ENCODE results near the gene MAP3K20.
A peak's percentile ranks its signal among the peaks of the same experiment; 100 is the strongest.
"Not testable (repeated sequence)": the region's sequence is repeated elsewhere in the genome, so short reads cannot be mapped to it uniquely, and the experiment has no call there.

The MAP3K20 gene

GRCh38 chr2:173238831-173239230 is 163.2 kb downstream of the MAP3K20 start:
- no peak for DNase-seq

DNA sequence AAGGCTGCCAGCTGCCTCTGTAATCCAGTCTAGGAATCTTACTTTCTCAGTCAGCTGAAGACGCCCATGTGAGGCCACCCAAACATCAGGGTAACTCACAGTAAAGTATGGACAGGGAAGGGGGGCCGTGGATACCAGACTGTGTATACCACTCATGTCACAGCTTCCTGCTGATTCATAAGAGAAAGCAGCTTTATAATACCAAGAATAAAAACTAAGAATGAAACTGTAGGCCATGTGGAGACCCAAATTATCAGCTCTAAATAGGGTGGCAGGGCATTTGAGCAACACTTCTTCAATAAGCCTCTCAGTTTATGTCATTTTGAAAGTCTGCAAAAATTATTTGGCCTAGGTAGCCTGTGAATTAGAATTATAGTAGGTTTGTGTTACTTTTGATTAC is 164.0 kb downstream of the MAP3K20 start:
- no peak for DNase-seq

GRCh38 chr2:173240083-173240482 is 164.4 kb downstream of the MAP3K20 start:
- DNase-seq = no peak

GRCh38 chr2:173241643-173242042 is 166.0 kb downstream of the MAP3K20 start:
- no peak for DNase-seq

DNA sequence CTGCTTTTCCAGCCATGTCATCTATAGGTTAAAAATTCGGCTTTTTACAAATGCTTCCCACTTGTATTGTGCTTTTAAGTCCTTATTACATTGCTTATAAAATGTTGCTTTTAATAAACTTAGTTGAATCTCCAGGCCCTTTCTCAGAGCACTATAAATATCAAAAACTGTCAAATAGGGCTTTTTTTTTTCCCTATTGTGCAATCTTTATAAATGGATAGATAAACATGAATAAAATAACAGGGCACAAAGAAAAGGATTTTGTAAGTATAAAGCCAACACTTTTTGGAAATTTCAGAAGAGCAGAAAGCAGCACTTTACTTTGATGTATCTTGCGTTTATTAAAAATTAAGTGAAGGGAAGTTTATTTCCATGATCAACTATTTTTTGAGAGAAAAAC is 171.5 kb downstream of the MAP3K20 start:
- no peak for DNase-seq

GRCh38 chr2:173248381-173248780 is 172.7 kb downstream of the MAP3K20 start:
- no peak for DNase-seq

GRCh38 chr2:173249661-173250641 is 174.3 kb downstream of the MAP3K20 start:
- no peak for DNase-seq

GRCh38 chr2:173251225-173251624 is 175.6 kb downstream of the MAP3K20 start:
- DNase-seq = no peak

DNA sequence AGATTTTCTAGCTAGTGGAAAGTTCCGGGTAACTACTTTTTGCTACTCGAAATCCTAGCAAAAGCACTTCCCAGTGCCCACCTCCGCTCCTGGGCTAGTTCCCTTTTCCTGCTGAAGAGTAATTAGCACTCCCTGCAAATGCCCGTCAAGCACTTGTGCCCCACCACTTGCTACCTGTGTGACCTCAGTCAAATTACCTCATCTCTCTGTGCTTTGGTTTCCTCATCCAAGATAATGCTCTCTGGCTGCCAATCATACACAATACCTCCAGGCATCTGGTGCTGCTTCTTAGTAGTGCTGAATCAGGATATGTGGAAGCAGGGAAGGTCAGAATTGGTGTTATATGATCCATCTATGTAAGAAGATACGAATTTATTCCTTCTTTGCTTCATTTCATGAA is 176.9 kb downstream of the MAP3K20 start:
- no peak for DNase-seq

DNA sequence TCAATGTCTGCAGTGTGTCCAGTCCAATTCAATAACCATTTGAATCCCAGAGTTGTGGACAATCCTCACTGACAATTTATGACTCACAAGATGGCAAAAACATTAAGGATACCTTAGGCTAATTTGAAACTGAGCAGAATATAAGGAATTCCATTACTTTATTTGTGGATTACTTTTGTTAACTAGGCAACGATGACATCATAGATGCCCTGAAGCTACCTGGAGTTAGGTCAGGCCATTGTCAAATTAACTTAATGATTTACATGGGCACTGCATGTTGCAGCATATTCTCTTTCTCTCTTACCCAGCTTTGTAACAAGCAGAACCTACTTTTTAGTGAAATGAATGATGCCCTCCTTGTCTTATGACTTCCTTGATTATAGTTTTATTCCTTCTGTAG is 179.0 kb downstream of the MAP3K20 start:
- no peak for DNase-seq

GRCh38 chr2:173258701-173259100 is 183.1 kb downstream of the MAP3K20 start:
- DNase-seq = no peak

DNA sequence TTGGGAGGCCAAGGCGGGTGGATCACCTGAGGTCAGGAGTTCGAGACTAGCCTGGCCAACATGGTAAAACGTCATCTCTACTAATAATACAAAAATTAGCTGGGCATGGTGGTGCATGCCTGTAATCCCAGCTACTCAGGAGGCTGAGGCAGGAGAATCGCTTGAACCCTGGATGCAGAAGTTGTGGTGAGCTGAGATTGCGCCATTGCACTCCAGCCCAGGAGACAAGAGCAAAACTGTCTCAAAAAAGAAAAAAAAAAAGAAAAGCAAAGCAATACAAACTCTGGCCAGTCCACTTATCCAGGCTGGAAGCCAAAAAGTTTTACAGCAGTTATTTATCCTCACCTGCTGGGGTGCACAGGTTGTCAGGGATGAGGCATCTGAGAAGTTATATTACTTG is 186.7 kb downstream of the MAP3K20 start:
- DNase-seq = not testable (repeated sequence)

GRCh38 chr2:173264151-173264550 is 188.5 kb downstream of the MAP3K20 start:
- DNase-seq = no peak

DNA sequence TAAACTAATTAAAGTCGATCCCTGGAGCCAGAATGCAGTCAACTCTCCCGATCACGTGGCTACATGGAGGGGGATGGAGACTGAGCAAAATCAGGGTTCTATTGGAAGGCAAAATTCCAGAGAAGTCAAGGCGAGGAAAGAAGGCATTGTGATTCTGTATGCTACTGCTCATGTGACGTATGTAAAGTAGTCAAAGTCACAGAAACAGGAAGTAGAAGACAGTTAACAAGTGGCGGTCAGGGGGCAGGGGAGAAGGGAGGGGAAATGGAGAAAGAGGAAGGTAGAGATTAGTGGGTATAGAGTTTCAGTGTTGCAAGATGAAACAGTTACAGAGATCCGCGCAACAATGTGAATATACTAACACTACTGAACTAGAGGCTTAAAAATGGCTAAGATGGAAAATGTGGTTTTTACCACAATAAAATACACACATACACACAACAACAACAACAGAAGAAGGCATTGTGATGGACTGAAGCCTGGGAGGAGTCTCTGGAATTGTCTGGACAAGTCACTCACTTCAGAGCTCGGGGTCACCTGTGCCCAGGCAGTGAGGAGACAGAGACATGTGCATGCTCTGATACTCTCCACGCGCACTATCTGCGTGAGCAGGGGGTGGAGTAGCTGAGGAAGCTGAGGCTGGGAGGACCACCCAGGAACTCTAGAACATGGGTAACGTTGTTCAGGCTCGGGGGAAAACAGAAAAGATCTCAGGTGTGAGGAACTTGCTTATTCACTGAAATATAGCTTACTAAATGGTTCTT is 189.1 kb downstream of the MAP3K20 start:
- DNase-seq = no peak

GRCh38 chr2:173271135-173271534 is 195.5 kb downstream of the MAP3K20 start:
- DNase-seq = no peak

- DNase-seq = no peak
These were observed 196.2 kb downstream of the MAP3K20 start for GRCh38 chr2:173271825-173272224.

DNA sequence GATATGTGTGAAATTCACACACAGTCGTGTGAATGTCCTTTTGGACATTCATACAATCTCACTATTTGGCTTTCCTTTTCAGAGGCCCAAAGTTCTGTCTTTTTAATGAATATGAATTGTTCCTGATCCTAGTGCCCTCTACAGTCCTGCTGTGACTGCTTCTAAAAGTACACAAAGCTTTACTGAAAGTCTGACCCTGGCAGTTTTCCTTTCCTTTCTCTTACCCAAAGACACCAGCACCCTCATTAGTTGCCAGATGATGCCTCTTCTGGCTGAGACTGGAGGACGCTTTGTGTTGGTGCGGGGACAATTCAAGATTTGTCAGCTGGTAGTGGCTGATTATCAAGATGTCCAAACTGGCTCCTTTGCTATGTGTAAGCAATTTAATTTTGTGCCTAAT is 197.2 kb downstream of the MAP3K20 start:
- no peak for DNase-seq

- DNase-seq = no peak
These were observed 203.3 kb downstream of the MAP3K20 start for GRCh38 chr2:173278794-173279526.

DNA sequence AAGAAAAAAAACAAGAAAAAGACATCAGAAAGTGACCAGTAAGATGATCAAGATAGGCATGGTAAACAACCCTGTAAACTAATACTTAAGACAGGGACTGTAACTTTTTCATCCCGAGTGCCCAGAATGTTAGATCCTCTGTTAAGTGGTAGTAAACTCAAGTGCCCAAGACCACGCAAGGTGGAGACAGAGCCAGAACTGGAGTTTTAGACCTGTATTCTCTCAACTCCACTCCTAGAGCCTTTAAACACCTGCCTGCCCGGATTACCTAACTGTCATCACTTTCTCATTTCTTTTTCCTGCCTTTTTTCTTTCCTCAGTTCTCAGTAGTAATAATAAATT is 203.9 kb downstream of the MAP3K20 start:
- peak; percentile 79 for DNase-seq

- DNase-seq = no peak
These were observed 205.2 kb downstream of the MAP3K20 start for GRCh38 chr2:173280853-173281252.

- not testable (repeated sequence) for DNase-seq
These were observed 206.3 kb downstream of the MAP3K20 start for GRCh38 chr2:173281898-173282297.

DNA sequence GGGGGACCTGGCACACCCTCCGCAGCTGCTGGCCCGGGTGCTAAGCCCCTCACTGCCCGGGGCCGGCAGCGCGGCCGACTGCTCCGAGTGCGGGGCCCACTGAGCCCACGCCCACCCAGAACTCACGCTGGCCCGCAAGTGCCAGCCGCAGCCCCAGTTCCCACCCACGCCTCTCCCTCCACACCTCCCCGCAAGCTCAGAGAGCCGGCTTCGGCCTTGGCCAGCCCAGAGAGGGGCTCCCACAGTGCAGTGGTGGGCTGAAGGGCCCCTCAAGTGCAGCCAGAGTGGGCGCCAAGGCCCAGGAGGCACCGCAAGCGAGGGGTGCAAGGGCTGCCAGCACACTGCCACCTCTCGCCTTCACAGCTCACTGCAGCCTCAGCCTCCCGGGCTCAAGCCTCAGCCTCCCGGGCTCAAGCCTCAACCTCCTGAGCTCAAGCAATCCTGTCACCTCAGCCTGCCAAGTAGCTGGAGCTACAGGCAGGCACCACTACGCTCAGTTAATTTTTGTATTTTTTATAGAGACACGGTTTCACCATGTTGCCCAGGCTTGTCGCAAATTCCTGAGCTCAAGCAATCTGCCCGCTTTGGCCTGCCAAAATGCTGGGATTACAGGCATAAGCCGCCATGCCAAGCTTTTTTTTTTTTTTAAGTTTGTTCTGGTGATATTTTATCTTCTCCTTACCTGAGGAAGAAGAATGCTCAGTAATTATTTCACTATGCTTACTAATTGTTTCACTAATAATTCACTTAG is 207.3 kb downstream of the MAP3K20 start:
- DNase-seq = no peak
